Measurements from ENCODE around the gene AATF.

AATF gene

DNA sequence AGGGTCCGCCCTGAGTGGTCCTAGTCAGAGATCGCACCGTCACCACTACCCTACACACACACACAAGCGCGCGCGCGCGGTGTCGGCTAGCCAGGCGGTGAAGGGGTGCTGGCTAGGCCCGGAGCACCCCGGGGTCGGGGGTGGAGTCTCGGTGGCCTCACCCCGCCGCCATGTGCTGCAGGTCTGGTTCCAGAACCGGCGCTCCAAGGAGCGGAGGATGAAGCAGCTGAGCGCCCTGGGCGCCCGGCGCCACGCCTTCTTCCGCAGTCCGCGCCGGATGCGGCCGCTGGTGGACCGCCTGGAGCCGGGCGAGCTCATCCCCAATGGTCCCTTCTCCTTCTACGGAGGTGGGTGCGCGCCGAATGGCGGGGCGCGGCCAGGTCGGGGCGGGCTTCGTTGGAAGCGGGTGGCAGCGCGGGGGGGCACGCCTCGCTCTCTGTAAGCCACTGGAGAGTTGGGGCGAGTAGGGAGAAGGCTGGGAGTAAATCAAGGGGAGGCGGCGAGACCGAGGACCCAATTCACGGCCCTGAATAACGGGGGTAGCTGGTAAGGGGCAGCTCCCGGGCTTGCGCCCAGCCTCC lies 6.6 kb upstream of the AATF start:
- DNase-seq, result no peak

DNA sequence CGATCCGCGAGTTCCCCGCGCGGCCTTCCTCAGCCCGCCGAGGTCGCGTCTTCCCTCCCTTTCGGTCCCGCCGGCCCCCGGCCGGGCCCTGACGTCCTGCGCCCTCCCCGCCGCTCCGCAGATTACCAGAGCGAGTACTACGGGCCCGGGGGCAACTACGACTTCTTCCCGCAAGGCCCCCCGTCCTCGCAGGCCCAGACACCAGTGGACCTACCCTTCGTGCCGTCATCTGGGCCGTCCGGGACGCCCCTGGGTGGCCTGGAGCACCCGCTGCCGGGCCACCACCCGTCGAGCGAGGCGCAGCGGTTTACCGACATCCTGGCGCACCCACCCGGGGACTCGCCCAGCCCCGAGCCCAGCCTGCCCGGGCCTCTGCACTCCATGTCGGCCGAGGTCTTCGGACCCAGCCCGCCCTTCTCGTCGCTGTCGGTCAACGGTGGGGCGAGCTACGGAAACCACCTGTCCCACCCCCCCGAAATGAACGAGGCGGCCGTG lies 6.1 kb upstream of the AATF start:
- DNase-seq, result no peak

DNA sequence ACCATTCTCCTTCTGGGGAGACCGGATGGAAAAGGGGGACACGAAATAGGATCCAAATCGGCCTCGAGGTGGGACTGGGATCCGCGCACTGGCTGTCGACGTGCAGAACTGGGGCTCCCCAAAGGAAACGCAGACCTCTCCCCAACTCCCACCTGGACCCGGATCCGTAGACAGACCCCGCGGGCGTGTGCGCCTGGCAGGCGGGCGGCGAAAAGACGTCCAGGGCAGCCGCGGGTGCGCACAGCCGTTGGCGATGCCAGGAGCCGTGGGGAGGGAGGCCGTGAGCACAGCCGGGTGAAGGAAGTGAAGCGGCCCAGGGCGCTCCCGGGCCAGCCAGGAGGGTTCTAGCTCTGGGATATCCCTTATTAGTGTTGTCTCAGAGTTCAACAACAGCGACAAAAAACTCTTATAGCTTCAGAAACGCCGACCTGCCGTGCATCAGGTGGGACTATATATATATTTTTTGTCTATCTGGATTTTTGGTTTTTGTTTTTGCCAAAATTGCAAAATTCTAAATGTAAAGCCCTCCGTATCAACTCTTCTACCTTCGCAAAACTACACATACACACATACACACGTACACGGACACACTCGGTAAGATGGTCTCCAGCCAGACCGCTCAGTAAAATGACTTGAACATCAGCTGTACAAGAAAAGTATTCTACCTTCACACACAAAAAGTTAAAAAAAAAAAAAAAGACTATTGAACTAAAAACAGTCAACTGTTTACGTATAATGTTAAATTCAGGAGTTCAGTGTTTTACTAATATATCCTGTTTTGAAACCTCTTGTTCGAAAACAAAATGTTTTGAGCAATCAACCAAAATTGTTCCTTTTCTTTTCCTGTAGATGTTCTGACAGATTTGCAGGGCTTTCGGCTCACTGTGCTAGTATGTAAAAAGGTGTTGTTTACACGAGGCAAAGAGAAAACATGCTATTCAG lies 5.2 kb upstream of the AATF start:
- DNase-seq, result no peak

DNA sequence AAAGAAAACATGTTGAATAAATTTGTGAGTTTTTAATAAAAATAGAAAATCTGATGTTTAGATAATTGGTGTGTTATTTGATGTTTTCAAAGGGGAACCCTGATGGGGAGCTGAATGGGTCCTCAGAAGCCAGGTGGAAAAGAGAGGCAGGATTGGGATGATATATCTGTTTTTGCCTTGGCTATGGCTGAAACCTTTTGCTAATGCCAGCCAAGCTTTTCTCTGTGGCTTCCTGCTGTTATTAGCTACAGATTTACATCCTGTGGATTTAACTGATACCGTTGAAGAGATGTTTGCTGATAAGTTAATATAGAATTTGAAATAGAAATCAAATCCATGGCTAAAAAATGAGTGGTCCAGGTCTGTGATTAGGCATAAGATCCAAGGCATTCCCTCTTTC lies 4.2 kb upstream of the AATF start:
- DNase-seq, result no peak

DNA sequence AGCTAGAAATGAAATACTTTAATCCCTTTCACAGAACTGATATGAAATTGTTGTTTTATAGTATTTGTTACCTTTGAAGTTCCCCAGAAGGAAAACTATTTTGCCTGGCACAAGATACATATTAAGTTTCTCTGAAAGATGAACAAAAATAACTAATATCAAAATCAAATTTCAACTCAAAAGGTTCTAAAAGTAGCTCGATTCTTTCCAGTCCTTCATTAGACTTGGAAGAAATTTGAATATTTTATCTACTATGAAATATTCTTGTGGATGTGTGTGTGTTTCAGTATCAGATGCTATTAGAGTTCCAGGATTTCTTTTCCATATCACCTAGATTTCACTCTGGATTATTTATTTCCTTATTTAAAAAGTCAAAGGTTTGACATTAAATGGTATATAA lies 3.6 kb upstream of the AATF start:
- DNase-seq, result no peak

DNA sequence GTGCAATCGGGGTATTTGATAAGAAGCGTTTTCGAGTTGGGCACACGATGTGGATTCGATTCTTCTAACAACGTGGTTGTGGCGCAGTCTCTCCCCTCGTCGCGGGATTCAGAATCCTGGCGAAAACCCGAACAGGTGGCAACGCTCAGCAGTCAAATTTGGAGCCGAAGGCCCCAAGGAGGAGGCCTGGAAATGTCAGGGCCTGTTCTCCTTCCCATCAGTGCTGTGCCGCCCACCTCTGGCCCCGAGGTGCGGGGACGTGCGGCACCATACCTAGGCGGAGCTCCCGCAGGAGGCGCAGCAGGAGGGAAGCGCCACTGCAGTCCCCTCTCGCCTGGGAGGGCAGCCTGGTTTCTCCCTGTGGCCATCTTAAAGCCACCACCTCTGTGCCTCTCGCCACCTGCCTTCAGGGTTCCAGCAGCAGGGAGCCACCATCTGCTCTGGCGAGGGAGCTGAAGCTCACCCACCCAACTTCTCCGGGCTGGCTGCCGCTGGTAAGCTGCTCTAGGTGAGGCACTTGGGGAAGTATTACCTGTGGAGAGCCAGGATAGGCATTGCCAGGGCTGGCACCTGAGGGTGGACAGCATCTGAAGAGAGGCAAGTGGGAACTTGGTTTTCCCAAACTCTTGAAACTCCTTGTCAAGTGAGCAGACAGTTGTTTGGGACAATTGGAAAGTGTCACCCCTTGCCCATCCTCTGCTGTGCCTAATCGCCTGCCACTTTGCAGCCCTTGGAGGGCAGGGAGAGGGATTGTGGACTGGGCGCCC lies 2.6 kb upstream of the AATF start:
- DNase-seq, result no peak

DNA sequence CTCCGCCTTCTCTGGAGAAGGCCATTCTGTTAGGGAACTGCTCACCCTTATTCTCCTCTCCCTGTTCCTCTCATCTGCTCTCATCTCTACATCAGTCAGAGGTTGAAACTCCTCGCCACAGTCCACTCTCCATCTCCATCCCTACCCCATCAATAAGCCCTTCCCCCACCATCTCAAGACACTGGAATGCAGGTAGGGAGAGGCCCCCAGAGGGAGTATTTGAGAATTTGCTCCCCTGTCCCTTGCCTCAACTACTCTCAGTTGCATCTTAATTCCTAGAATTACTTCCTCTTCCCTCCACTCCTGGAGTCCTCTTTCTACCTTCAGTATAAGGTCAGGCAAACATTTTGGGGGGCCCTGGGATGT lies 2.0 kb upstream of the AATF start:
- DNase-seq, result no peak

DNA sequence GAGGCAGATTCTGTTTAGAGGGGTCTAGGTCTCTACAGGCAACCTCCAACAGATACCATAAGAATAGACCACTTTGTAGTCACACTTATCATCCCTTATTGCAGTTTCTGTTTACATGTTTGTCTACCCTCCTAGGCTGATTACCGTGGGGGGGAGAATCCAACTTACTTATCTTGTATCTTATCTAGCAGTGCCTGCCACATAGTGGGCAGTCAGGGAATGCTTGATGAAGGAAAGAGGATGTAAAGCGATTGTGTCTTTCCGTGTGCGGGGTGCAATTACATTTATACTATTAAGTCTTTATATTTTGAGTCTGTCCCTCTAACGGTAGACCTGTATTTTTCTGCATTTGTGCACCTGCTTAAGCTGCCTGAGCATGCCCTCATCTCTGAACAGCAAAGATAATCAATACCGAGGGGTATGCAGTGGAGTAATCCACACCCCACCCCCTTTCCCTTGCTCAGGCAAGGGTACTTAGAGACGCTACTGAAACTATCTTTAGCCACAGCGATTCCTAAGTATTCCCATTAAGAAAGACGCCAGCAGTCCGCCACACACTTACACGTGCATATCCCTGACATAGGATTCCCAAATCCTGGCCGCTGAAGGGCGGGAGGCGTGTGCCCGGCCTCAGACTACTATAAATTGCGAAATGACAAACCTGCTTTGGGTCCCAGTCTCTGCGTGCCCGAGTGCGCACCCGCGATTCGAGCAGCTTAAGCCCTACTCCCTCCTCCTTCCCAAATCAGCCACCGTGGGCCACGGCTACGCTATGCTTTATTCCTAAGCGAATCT lies 635 bp upstream of the AATF start:
- no peak for DNase-seq

DNA sequence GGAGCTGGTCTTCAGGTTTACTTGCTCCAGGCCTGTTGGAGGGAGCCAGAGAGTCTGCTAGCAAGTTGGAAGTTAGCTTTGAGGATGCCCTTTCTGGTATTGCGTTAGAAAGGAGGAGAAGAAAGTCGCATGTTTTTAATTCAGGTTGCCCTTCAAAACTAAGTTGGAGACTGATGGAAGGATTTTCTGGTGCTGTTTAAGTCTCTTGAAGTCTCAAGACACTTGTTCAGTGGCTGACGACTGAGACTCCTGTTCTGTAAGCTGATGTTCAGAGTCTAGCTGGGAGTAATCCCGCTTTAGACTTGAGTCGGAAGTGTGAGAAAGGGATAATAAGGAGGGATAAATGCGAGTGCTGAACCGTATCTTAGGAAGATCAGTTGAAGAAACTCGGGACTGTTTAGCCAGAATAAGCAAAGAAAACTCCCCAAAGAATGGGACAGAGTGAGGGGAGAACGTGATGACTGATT lies 740 bp downstream of the AATF start:
- DNase-seq, result no peak

DNA sequence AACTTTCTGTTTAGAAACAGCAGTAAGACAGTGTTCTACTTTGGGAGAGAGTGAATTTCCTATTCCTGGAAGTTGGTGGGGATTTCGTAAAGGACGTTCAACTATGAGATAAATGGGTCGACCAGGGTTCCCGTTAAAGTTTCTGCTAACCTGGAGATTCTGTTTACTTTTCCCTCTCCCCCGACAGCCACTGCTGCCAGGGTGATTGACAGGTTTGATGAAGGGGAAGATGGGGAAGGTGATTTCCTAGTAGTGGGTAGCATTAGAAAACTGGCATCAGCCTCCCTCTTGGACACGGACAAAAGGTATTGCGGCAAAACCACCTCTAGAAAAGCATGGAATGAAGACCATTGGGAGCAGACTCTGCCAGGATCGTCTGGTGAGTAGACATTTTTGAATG lies 1.3 kb downstream of the AATF start:
- DNase-seq, result no peak

DNA sequence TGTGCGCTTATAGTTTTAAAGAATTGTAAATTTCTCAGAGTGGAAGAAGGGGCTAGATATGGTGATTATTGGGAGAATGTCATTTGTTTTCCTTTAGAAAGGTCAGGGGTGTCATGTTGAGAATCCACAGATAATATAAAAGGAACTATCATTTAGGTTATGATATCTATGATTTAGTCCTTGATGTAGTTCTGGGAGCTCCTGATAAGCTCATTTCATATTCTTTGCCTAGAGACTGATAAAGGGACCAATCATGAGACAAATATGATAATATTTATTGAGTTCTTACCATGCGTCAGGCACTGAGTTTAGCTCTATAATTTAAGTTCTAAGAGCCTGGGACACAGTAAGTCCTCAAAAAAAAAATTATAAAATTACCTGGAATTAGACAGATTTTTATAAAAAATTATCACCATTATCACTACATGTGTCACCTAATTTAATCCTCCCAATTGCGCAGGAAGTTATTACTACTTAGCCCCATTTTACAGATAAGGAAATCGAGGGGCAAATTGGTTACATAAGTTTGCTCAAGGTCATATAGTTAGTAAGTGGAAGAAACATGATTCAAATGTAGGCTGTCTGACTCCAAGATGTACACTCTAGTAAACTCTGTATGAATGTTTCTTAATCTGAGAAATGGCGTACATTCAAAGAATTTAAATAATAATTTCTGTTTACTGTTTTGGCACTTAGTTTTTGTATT lies 2.5 kb downstream of the AATF start:
- no peak for DNase-seq

DNA sequence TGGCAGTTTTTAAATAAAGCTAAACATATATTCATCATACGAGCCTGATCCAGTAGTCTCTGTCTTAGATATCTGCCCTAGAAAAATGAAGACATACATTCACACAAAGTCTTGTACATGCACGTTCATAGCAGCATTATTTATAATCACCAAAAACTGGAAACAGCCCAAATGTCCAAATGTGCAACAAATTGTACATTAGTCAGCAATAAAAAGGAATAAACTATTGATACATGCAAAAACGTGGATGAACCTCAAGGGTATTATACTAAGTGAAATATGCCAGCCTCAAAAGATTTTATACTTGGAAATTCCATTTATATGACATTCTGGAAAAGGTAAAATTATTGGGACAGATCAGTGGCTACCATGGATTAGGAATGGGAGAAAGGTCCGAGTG lies 22.8 kb downstream of the AATF start:
- DNase-seq, result no peak

DNA sequence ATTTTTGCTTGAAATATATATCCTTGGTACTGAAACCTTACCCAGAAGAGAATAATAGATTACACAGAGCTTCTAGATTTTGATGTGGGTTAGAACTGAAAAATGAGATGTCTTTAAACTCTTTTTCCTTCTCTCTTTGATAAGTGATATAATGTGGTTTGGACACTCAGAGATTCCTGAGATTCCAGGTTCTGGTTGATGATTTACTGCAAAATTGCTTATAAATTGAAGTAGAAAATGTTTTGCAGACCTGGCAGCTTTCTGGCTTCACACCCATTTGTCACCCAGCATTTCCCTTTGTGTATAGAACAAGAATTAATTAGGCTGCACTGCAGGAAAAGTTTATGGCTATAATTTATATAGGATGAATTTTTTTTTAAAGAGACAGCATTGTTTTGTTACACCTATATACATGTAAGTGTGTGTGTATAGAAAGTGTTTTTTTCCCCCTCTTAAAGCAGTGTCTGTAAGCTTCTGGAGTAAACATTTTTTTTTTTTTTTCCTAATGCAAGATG lies 23.5 kb downstream of the AATF start:
- DNase-seq, result peak; percentile 25

DNA sequence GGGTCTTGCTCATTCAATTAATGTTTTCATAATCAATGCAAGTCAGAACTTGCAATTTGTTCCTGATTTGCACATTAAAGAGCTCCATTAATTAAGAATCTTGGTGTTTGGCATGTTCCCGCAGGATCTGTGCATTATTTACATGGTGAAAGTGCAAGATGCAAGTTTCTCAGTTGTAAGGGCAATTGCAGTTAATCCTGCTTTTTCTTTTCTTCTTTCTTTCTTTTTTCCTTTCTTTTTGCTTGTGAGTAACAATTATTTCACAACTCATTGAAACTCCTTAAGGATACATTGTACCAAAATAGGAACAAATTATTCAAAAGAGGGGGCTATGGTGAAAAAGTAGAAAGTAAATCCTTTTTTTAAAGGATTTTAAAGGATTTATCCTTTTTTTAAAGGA lies 24.2 kb downstream of the AATF start:
- DNase-seq, result no peak

DNA sequence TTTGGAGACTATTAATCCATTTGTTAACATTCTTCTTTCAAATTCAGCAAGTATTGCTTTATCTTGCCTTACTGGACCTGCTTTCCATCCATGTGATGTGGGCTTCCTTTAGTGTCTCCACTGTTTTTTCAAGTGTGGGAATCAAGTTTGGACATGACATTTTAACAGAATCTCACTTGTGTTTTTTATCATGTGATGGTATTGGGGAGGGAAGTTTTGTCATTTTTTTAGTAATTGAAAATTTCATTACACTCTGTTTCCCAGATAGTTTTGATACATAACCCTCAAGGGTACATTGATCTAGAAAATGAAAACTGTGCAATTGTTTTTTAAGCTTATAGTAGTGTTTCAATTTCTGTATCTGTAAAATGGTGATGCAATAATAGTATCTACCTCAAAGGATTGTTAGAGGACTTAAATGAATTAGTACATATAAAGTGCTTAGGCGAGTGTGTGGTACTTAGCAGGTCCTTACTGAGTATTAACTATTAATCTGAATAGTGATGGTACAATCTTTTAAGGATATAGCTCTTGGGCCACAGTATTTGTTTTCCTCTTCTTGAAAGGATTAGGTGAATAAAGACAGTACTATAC lies 27.3 kb downstream of the AATF start:
- no peak for DNase-seq

DNA sequence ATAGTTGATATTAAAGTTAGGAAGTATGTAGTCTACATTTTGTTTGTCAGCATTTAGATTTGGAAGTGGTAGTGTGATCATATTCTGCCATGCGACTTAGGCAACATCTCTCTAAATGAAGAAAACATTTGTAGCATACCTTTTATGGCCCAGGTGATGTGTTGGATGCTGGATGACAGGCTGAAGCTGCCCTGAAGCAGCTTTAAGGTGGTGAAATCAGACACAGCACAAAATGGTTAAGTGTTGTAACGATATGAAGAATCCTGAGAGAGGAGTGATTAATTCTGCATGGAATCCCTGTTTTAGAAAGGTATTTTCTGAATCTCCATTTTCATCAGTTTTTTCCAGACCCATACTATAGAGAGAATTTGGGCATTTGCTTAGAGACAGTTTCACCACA lies 28.3 kb downstream of the AATF start:
- DNase-seq, result no peak

DNA sequence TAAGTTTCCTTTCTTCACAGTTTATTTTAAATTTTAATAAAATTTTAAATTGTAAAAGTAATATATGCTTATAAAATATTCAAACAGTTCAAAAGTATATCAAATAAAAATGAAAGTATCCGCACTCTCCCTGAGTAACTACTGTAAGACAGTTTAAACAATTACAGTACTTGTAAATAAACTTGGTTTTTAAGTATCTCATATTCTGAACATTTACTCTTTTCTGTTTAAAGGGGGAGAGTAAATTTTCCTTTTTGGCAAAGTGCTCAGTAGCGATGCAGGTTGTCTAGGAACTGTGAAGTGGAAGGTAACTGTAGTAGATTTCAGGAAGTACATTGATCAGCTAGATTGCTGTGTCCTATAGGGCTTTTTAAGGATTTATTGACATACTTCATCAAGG lies 28.8 kb downstream of the AATF start:
- no peak for DNase-seq

DNA sequence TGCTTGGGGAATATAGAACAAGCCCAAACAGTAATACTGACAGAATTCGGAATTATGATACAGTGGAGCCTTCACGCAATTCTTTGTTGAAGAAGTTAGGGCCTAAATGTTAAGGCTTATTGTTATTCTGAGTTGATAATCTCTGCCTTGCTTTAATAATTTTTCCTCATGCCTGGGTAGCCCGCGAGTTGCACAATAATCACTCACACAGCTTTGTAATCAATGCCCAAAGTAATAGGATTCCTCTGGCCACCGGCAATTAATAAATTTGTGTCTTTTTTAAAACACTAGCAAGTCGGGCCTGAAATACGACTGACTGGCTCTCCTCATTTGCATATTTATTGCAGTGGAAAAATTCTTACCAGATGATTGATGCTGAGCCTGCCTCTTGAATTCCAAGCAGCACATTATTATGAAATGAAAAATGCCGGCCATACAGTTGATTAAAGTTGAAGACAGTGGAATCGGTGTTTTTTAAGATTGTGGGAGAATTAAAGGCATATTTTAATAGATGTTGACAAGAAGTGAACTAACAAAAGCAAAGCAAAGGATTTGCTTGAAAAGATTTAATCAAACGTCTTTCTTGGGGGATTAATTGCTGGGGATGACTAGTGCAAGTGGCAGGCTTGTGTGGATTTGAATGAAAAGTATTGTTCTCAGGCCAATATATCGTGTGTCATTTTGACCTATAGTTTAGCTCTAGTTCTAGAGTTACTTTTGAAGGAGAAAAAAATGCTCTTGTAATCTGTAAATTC lies 30.2 kb downstream of the AATF start:
- DNase-seq, result peak; percentile 60

DNA sequence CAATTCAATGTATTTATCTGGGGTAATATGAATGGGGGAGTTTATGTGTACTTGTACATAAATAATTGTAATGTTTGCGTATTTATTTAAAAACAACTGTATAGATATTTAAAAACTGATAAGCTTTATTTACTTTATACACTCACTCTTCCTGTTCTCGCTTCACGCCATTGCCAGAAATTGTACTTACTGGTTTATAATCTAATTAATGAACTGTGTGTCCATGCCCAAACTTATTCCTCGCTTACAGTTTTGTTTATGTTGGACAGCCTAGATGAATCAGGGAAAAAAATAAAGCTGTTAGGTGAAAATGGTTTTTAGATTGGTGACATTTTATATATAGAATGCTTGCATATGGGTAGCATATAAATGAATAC lies 30.8 kb downstream of the AATF start:
- no peak for DNase-seq

DNA sequence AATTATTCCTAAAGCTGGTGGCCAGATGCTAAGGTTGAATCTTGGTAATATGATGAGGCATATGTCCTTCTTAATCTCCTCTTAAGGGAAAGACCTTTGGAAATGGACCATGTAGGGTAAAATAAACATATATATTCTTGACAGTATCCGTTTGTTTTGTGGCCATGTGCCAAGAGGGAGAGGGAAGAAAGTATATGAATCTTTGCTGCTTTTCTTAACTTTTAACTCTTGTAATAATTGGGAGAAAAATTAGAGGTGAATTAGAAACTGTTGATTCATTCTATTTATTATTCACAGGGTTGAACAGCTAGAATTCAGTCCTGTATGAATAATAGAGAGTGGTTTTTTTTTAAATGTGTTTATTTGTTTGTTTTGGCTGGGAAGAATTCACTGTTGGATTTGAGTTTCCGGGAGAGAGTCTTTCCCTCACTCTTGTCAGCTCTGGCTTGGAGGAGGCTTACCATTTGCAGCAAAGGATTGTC lies 31.6 kb downstream of the AATF start:
- DNase-seq, result peak; percentile 43
